Endothelial cell of umbilical vein (primary cell): Measurements from ENCODE around the gene COL4A2. TPM values are rescaled to one million over a fixed set of nuclear protein-coding genes. Genes with fewer than 3 reads are reported as not detected.

Experiments
- BruUV-seq: library from RNA; stranded (reverse); fragments of 400-500 nt; replicated peaks from 2 replicates; lab custom pipeline; 2021; lab: Mats Ljungman, UMichigan
- CTCF ChIA-PET: fragments of 300-600, 350-600 bp; sonication (Branson Sonifier 250); formaldehyde crosslinking; loops from one replicate; lab custom pipeline; 2021; ENCODE audit warnings: antibody characterized with exemption, inconsistent platforms; lab: Charles Lee
- POLR2A ChIA-PET: fragments of 300-600, 350-600 bp; sonication (Branson Sonifier 250); formaldehyde crosslinking; loops from one replicate; lab custom pipeline; 2021; ENCODE audit warnings: antibody characterized with exemption, inconsistent platforms; lab: Charles Lee
- DNase-seq: peaks from one replicate; pipeline ENCODE4 v3.0.0-alpha.2; 2011; ENCODE audit warnings: low read depth, low spot score
- FAIRE-seq: peaks from 2 replicates; lab custom pipeline; 2011; peaks lifted over from hg19 to GRCh38; lab: Jason Lieb, UNC
- H2AFZ ChIP-seq: 2 replicates; pipeline ENCODE4 v1.6.0; 2012; ENCODE audit warnings: low read depth, low read length, control low read depth, inconsistent platforms
- H3K27ac ChIP-seq: 2 replicates; pipeline ENCODE4 v1.5.1; 2011; ENCODE audit warnings: low read depth, mild to moderate bottlenecking, control low read depth, low read length, moderate library complexity; ENCODE audit not compliant: insufficient read depth
- H3K27me3 ChIP-seq, 2 experiments: 2 replicates each; pipeline versions ENCODE4 v1.6.0 to v1.6.1; 2011; ENCODE audit warnings: low read length in 2 of 2, mixed read lengths in 1 of 2; ENCODE audit not compliant: control insufficient read depth in 2 of 2, insufficient read depth in 2 of 2
- H3K36me3 ChIP-seq, 2 experiments: 2 replicates in 1 of 2; 3 replicates in 1 of 2; pipeline ENCODE4 v1.5.1; 2011; ENCODE audit warnings: low read length in 2 of 2, mild to moderate bottlenecking in 1 of 2, moderate library complexity in 1 of 2; ENCODE audit not compliant: control insufficient read depth in 2 of 2, insufficient read depth in 2 of 2; ENCODE audit errors: extremely low read depth in 1 of 2
- H3K4me1 ChIP-seq: 3 replicates; pipeline ENCODE4 v1.5.1; 2011; ENCODE audit warnings: mild to moderate bottlenecking, low read length; ENCODE audit not compliant: control insufficient read depth, insufficient read depth; ENCODE audit errors: extremely low read depth
- H3K4me2 ChIP-seq: 2 replicates; pipeline ENCODE4 v1.6.1; 2011; ENCODE audit warnings: low read length, control low read depth, mixed read lengths; ENCODE audit not compliant: insufficient read depth
- H3K4me3 ChIP-seq, 3 experiments: fragments of 200-600 bp in 1 of 3; sonication (generic), shearing (Covaris generic) in 1 of 3; replicated peaks in 1 of 3; 2 replicates each; pipeline ENCODE4 v1.5.1; 2011 to 2016; ENCODE audit warnings: control low read depth in 3 of 3, low read length in 3 of 3, mild to moderate bottlenecking in 2 of 3, inconsistent platforms in 1 of 3, low read depth in 1 of 3, moderate library complexity in 1 of 3; ENCODE audit not compliant: insufficient read depth in 1 of 3
- H3K79me2 ChIP-seq: 2 replicates; pipeline ENCODE4 v1.6.0; 2012; ENCODE audit warnings: low read length, inconsistent platforms; ENCODE audit not compliant: control insufficient read depth, insufficient read depth
- H3K9ac ChIP-seq: replicated peaks from 2 replicates; pipeline ENCODE3; 2011; ENCODE audit warnings: low read length, control low read depth; ENCODE audit not compliant: insufficient read depth; ENCODE audit errors: extremely low read depth
- H3K9me1 ChIP-seq: replicated peaks from 3 replicates; pipeline ENCODE4 v1.6.0; 2011; ENCODE audit warnings: mild to moderate bottlenecking, low read length; ENCODE audit not compliant: control insufficient read depth, insufficient read depth; ENCODE audit errors: extremely low read depth
- H3K9me3 ChIP-seq: replicated peaks from 2 replicates; pipeline ENCODE4 v1.5.1; 2012; ENCODE audit warnings: low read length, inconsistent platforms; ENCODE audit not compliant: control insufficient read depth, insufficient read depth
- H4K20me1 ChIP-seq: replicated peaks from 2 replicates; pipeline ENCODE3; 2011; ENCODE audit warnings: mild to moderate bottlenecking, low read length; ENCODE audit not compliant: control insufficient read depth, insufficient read depth; ENCODE audit errors: extremely low read depth
- CTCF ChIP-seq, 2 donors: IDR thresholded peaks; 1 replicate in 1 of 2; 2 replicates in 1 of 2; pipeline ENCODE4 v1.5.1; 2011; ENCODE audit warnings: low read length in 2 of 2, mild to moderate bottlenecking in 2 of 2, moderate library complexity in 2 of 2, control low read depth in 1 of 2, inconsistent platforms in 1 of 2, low read depth in 1 of 2; ENCODE audit not compliant: insufficient read depth in 1 of 2; ENCODE audit errors: extremely low read depth in 1 of 2
- EZH2 ChIP-seq: IDR thresholded peaks from 2 replicates; pipeline ENCODE4 v1.6.1; 2012; ENCODE audit warnings: borderline replicate concordance, low read depth, mild to moderate bottlenecking, moderate library complexity, low read length, inconsistent platforms; ENCODE audit not compliant: severe bottlenecking
- FOS ChIP-seq: IDR thresholded peaks from 2 replicates; pipeline ENCODE4 v1.6.1; 2011; ENCODE audit warnings: mild to moderate bottlenecking, low read length, moderate library complexity, borderline replicate concordance; ENCODE audit not compliant: insufficient read depth
- GATA2 ChIP-seq: IDR thresholded peaks from 2 replicates; pipeline ENCODE4 v1.7.0; 2011; ENCODE audit warnings: low read depth, mild to moderate bottlenecking, moderate library complexity, mixed read lengths, low read length; ENCODE audit not compliant: insufficient read length, insufficient read depth
- JUN ChIP-seq: IDR thresholded peaks from 2 replicates; pipeline ENCODE4 v1.6.1; 2011; ENCODE audit warnings: borderline replicate concordance, low read depth; ENCODE audit not compliant: insufficient read length, insufficient read depth
- MYC ChIP-seq: IDR thresholded peaks from one replicate; pipeline ENCODE4 v1.6.1; 2011; ENCODE audit warnings: mild to moderate bottlenecking, low read depth, low read length
- POLR2A ChIP-seq: IDR thresholded peaks from 2 replicates; pipeline ENCODE4 v1.6.1; 2012; ENCODE audit warnings: low read depth, mild to moderate bottlenecking, control low read depth, low read length
- POLR2AphosphoS5 ChIP-seq: IDR thresholded peaks from 2 replicates; pipeline ENCODE4 v1.6.1; 2012; ENCODE audit warnings: low read depth, mild to moderate bottlenecking, control low read depth, low read length, moderate library complexity; ENCODE audit not compliant: insufficient read depth
- dilution Hi-C: fragments of 300-500 bp; cut with MboI; formaldehyde crosslinking; loops from one replicate; pipeline ENCODE4 v1.15.0; 2019; ENCODE audit warnings: low sequenced_read_pairs; ENCODE audit not compliant: extremely low pct_ligation_motif_present
- intact Hi-C: fragments of 100-400 bp; cut with micrococcal nuclease; formaldehyde crosslinking; loops from one replicate; pipeline ENCODE4 v1.10.0; 2022
- polyA plus RNA-seq, 4 experiments: library from polyadenylated mRNA; depleted of rRNA in 3 of 4; stranded (reverse) in 3 of 4; unstranded in 1 of 4; fragments of >200 nt; gene quantifications; 2 replicates each; pipeline versions ENCODE4 v1.2.1 to v1.2.3, GENCODE V29; 2011 to 2012; ENCODE audit warnings: missing spikeins in 1 of 4
- total RNA-seq: library from RNA; stranded (reverse); gene quantifications from 2 replicates; pipeline ENCODE4 v1.2.3, GENCODE V29; 2021
- TF ChIP-seq, protein P1 (sequence below): IDR thresholded peaks from 2 replicates; pipeline ENCODE4 v1.6.1; 2011; ENCODE audit not compliant: insufficient read depth, insufficient read length

Gene COL4A2
- total and polyA plus RNA-seq, 2 donors (not counting 3 experiments of a cell fraction or from before 2014, with no cell fraction given) = 792 to 940 TPM

DNA sequence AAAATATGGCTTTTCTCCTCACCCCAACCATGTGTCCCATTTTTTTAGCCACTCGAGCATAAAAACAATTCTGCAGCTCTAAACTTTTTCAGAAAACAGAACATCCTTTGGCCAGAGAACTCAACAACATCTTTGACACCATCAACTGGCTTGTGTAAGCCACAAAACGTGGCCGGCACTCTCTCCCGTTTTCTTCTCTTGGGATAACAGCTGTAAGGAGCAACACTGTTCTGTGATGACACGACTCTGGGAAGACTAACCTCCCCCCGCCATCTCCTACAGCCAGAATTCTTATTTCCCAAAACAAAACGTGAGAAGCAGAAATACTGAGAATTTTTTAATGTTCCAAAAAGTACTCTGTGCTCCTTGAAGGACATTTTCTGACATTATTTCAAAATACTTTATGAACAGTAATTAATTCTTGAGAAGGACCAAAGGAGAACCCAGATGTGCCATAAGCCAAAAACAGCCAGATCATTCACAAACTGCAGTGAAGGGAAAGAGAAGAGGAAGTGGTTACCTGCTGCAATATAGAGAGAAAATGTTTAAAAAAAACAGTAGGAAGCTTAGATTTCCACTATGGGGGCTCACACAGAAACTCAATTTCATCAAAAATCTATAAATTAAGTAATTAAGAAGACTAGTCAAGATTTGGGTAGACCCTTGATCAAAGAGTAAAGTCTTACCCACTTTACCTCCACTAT is 25.9 kb upstream of the COL4A2 start:
- H3K27me3 ChIP-seq = no peaks in the 10 kb centered on the region
- dilution Hi-C loops = no loop called here
- ChIA-PET CTCF (interaction anchor here (1.6 to 2.0 kb wide), 2 partner anchors 14 to 33 kb away, joined by 4 to 6 read pairs; no protein-coding TSS in a partner anchor), POLR2A (no interaction called here)
- peaks cover 3% of the 10 kb centered on the region for H3K9me1 ChIP-seq
- H3K9me3 ChIP-seq = no peaks in the 10 kb centered on the region
- H3K4me1 ChIP-seq = no peaks in the 10 kb centered on the region
- H4K20me1 ChIP-seq = peaks cover 6% of the 10 kb centered on the region
- intact Hi-C loops = no loop called here
- no peak for FAIRE-seq
- no peak overlapping the region for H3K27ac ChIP-seq
- H3K36me3 ChIP-seq = peaks cover 3 to 5% of the 10 kb centered on the region in 2 experiments
- no peak overlapping the region for H3K4me2 ChIP-seq
- no peak overlapping the region for H2AFZ ChIP-seq
- no peak for DNase-seq
- TF ChIP-seq EZH2 (no peak), POLR2AphosphoS5 (no peak), POLR2A (no peak), JUN (no peak), FOS (no peak), CTCF (IDR thresholded peaks at IDR 0.05; ENCODE audit: extremely low read depth in 1 of 2, insufficient read depth in 1 of 2, low read depth in 1 of 2, low read length in 2 of 2) (no peak), MYC (no peak), GATA2 (no peak)
- TF ChIP-seq, protein P1, sequence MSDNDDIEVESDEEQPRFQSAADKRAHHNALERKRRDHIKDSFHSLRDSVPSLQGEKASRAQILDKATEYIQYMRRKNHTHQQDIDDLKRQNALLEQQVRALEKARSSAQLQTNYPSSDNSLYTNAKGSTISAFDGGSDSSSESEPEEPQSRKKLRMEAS = no peak
- no TSS peak for BruUV-seq
- H3K79me2 ChIP-seq = peaks cover 38% of the 10 kb centered on the region
- no peak overlapping the region for H3K4me3 ChIP-seq
- no peak overlapping the region for H3K9ac ChIP-seq
